A549 (cell line): Measurements from ENCODE around the gene PRKN.

Experiments used
- JUNB ChIP-seq: fragments of >200 bp; sonication (Bioruptor Twin); formaldehyde crosslinking; IDR thresholded peaks from 2 replicates; pipeline ENCODE4 v1.6.1; 2016
- NR3C1 ChIP-seq: fragments of >200 bp; sonication (Bioruptor Twin); formaldehyde crosslinking; IDR thresholded peaks from 3 replicates; pipeline ENCODE4 v1.6.1; 2017
- TF ChIP-seq, protein P1 (sequence below): fragments of >200 bp; sonication (Bioruptor Twin); formaldehyde crosslinking; IDR thresholded peaks from 3 replicates; pipeline ENCODE4 v1.5.1; 2016
- TF ChIP-seq, protein P2 (sequence below): IDR thresholded peaks from 2 replicates; pipeline ENCODE4 v1.6.1; 2012

DNA sequence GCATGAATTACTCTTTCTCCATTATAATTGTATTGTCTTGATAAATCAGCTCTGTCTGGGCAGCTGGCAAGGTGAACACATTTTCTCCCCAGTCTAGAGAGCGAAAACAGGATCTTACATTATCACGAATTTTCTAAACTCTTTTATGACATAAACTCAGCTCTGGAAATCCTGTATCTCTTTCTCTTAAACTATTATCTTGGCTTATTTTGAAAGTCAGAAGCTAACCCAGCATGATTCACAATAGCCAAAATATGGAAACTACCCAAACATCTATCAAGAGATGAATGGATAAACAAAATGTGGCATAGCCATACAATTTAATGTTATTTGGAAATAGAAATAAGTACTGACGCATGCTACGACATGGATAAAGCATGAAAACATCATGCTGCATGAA lies 1427.8 kb downstream of the PRKN start:
- TF ChIP-seq, protein P1, sequence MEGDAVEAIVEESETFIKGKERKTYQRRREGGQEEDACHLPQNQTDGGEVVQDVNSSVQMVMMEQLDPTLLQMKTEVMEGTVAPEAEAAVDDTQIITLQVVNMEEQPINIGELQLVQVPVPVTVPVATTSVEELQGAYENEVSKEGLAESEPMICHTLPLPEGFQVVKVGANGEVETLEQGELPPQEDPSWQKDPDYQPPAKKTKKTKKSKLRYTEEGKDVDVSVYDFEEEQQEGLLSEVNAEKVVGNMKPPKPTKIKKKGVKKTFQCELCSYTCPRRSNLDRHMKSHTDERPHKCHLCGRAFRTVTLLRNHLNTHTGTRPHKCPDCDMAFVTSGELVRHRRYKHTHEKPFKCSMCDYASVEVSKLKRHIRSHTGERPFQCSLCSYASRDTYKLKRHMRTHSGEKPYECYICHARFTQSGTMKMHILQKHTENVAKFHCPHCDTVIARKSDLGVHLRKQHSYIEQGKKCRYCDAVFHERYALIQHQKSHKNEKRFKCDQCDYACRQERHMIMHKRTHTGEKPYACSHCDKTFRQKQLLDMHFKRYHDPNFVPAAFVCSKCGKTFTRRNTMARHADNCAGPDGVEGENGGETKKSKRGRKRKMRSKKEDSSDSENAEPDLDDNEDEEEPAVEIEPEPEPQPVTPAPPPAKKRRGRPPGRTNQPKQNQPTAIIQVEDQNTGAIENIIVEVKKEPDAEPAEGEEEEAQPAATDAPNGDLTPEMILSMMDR: no peak
- no peak for TF ChIP-seq JUNB
- TF ChIP-seq NR3C1: no peak
- TF ChIP-seq, protein P2, sequence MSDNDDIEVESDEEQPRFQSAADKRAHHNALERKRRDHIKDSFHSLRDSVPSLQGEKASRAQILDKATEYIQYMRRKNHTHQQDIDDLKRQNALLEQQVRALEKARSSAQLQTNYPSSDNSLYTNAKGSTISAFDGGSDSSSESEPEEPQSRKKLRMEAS: no peak
